ENCODE results near the gene BTD. TPM values are rescaled to one million over a fixed set of nuclear protein-coding genes. Genes with fewer than 3 reads are reported as not detected.

BTD gene
- polyA plus RNA-seq, 1 donor (not counting 4 experiments of a cell fraction or from before 2014, with no cell fraction given), result 12.0 TPM

DNA sequence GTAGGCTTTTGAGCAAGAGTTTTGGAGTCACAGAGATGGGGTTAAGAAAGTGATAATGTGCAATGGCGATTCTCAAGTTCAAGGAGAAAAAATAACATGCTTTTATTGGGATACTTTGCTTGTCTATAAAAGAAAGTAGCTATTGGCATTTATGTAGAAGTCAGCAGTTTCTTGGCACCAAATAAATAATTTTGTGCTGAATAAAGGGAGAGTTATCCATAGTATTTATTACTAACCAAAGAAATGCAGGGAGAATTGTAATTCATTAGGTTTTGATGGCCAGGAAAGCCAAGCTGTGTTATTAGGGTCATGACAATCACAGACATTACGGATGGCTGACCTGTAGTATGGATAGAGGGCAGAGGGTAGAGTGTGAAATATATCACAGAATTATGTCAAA, 33.1 kb downstream of the BTD start:
- Histone ChIP-seq H3K9ac (ENCODE audit: control insufficient read depth, extremely low read depth, insufficient read depth, low read length) (no peak overlapping the region), H4K20me1 (ENCODE audit: control insufficient read depth, extremely low read depth, insufficient read depth, low read length) (no peaks in the 10 kb centered on the region), H3K36me3 (ENCODE audit: control insufficient read depth in 2 of 2, extremely low read depth in 1 of 2, insufficient read depth in 2 of 2, low read length in 2 of 2) (no peaks in the 10 kb centered on the region), H3K9me3 (ENCODE audit: control insufficient read depth, low read depth, low read length) (no peaks in the 10 kb centered on the region), H3K27me3 (ENCODE audit: control insufficient read depth, extremely low read depth, insufficient read depth, low read length) (no peaks in the 10 kb centered on the region), H3K27ac (ENCODE audit: control insufficient read depth, insufficient read depth, low read length) (no peak overlapping the region), H3K4me1 (ENCODE audit: control insufficient read depth, extremely low read depth, insufficient read depth, low read length) (peaks cover 35% of the 10 kb centered on the region), H3K79me2 (ENCODE audit: control insufficient read depth, insufficient read depth, low read length) (no peaks in the 10 kb centered on the region), H3K9me1 (ENCODE audit: control insufficient read depth, extremely low read depth, insufficient read depth, low read length) (no peaks in the 10 kb centered on the region), H3K4me3 (ENCODE audit: control insufficient read depth in 2 of 3, extremely low read depth in 1 of 3, insufficient read depth in 2 of 3, low read depth in 1 of 3, low read length in 3 of 3) (no peak overlapping the region), H3K4me2 (ENCODE audit: control insufficient read depth, extremely low read depth, insufficient read depth, low read depth, low read length) (no peak overlapping the region), H2AFZ (ENCODE audit: control insufficient read depth, low read length) (no peak overlapping the region)
- no peak for TF ChIP-seq EZH2 (IDR thresholded peaks at IDR 0.05; ENCODE audit: low read length)
- TF ChIP-seq, protein P1, sequence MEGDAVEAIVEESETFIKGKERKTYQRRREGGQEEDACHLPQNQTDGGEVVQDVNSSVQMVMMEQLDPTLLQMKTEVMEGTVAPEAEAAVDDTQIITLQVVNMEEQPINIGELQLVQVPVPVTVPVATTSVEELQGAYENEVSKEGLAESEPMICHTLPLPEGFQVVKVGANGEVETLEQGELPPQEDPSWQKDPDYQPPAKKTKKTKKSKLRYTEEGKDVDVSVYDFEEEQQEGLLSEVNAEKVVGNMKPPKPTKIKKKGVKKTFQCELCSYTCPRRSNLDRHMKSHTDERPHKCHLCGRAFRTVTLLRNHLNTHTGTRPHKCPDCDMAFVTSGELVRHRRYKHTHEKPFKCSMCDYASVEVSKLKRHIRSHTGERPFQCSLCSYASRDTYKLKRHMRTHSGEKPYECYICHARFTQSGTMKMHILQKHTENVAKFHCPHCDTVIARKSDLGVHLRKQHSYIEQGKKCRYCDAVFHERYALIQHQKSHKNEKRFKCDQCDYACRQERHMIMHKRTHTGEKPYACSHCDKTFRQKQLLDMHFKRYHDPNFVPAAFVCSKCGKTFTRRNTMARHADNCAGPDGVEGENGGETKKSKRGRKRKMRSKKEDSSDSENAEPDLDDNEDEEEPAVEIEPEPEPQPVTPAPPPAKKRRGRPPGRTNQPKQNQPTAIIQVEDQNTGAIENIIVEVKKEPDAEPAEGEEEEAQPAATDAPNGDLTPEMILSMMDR (optimal IDR thresholded peaks at IDR 0.05 in 1 of 3, IDR thresholded peaks at IDR 0.05 in 1 of 3, conservative IDR thresholded peaks at IDR 0.05 in 1 of 3; ENCODE audit: extremely low read depth in 1 of 3, insufficient read depth in 2 of 3, low read length in 3 of 3), result no peak
- dilution Hi-C loops (cut with MboI; ENCODE audit: extremely low pct_ligation_motif_present, low sequenced_read_pairs), result no loop called here
- FAIRE-seq (no peak), DNase-seq (ENCODE audit: low read depth, low spot score) (no peak)

DNA sequence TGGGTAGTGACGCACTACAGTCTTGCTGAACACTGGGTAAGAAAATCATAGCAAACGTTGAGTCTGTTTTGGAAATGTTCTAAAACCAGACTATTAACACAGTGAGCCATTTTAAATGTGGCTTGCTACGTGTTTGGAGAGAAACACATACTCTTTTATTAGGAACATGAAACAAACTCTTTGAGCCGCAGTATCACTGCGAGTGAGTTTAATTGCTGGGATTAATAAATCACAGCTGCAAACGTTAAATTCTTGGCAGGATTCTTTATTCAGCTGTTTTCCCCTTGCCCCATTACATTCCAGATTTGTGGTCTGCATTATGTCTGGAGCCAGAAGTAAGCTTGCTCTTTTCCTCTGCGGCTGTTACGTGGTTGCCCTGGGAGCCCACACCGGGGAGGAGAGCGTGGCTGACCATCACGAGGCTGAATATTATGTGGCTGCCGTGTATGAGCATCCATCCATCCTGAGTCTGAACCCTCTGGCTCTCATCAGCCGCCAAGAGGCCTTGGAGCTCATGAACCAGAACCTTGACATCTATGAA, 33.6 kb downstream of the BTD start:
- H3K9ac ChIP-seq (ENCODE audit: control insufficient read depth, extremely low read depth, insufficient read depth, low read length), result no peak overlapping the region

More for the DNA sequence above, 33.6 kb downstream of the BTD start:
- FAIRE-seq (no peak), DNase-seq (ENCODE audit: low read depth, low spot score) (no peak)
- TF ChIP-seq EZH2 (IDR thresholded peaks at IDR 0.05; ENCODE audit: low read length), result no peak
- TF ChIP-seq, protein P1 (optimal IDR thresholded peaks at IDR 0.05 in 1 of 3, IDR thresholded peaks at IDR 0.05 in 1 of 3, conservative IDR thresholded peaks at IDR 0.05 in 1 of 3; ENCODE audit: extremely low read depth in 1 of 3, insufficient read depth in 2 of 3, low read length in 3 of 3), result no peak
- Histone ChIP-seq H3K27me3 (ENCODE audit: control insufficient read depth, extremely low read depth, insufficient read depth, low read length) (no peaks in the 10 kb centered on the region), H3K9me3 (ENCODE audit: control insufficient read depth, low read depth, low read length) (no peaks in the 10 kb centered on the region), H4K20me1 (ENCODE audit: control insufficient read depth, extremely low read depth, insufficient read depth, low read length) (no peaks in the 10 kb centered on the region), H3K4me3 (ENCODE audit: control insufficient read depth in 2 of 3, extremely low read depth in 1 of 3, insufficient read depth in 2 of 3, low read depth in 1 of 3, low read length in 3 of 3) (no peak overlapping the region), H3K9me1 (ENCODE audit: control insufficient read depth, extremely low read depth, insufficient read depth, low read length) (no peaks in the 10 kb centered on the region), H3K4me1 (ENCODE audit: control insufficient read depth, extremely low read depth, insufficient read depth, low read length) (peaks cover 35% of the 10 kb centered on the region), H2AFZ (ENCODE audit: control insufficient read depth, low read length) (no peak overlapping the region), H3K79me2 (ENCODE audit: control insufficient read depth, insufficient read depth, low read length) (no peaks in the 10 kb centered on the region), H3K36me3 (ENCODE audit: control insufficient read depth in 2 of 2, extremely low read depth in 1 of 2, insufficient read depth in 2 of 2, low read length in 2 of 2) (no peaks in the 10 kb centered on the region), H3K4me2 (ENCODE audit: control insufficient read depth, extremely low read depth, insufficient read depth, low read depth, low read length) (no peak overlapping the region), H3K27ac (ENCODE audit: control insufficient read depth, insufficient read depth, low read length) (no peak overlapping the region)
- dilution Hi-C loops (cut with MboI; ENCODE audit: extremely low pct_ligation_motif_present, low sequenced_read_pairs), result no loop called here
